Measurements from ENCODE around the gene HRH2.

HRH2 gene

DNA sequence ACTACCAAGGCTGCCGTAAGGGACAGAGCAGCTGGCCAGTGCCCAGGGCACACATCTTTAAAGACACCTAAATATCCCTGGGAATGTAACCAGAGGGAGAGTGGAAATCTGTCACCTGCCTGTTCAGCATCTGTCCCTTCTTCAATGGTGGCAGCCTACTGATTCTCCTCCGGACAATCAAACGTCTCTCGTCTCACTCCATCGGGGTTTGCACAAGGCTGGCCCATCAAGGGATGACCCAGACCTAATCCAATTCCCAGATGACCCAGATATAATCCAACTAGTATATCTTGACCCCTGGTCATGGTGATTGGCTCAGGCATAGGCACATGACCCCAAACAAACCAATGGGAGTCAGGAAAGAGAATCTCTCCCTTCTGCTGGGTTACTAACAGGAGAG lies 93.5 kb downstream of the HRH2 start:
- no peak for TF ChIP-seq SIN3A (IDR thresholded peaks at IDR 0.05; ENCODE audit: borderline replicate concordance, insufficient read depth, low read length)
- TF ChIP-seq, protein P1, sequence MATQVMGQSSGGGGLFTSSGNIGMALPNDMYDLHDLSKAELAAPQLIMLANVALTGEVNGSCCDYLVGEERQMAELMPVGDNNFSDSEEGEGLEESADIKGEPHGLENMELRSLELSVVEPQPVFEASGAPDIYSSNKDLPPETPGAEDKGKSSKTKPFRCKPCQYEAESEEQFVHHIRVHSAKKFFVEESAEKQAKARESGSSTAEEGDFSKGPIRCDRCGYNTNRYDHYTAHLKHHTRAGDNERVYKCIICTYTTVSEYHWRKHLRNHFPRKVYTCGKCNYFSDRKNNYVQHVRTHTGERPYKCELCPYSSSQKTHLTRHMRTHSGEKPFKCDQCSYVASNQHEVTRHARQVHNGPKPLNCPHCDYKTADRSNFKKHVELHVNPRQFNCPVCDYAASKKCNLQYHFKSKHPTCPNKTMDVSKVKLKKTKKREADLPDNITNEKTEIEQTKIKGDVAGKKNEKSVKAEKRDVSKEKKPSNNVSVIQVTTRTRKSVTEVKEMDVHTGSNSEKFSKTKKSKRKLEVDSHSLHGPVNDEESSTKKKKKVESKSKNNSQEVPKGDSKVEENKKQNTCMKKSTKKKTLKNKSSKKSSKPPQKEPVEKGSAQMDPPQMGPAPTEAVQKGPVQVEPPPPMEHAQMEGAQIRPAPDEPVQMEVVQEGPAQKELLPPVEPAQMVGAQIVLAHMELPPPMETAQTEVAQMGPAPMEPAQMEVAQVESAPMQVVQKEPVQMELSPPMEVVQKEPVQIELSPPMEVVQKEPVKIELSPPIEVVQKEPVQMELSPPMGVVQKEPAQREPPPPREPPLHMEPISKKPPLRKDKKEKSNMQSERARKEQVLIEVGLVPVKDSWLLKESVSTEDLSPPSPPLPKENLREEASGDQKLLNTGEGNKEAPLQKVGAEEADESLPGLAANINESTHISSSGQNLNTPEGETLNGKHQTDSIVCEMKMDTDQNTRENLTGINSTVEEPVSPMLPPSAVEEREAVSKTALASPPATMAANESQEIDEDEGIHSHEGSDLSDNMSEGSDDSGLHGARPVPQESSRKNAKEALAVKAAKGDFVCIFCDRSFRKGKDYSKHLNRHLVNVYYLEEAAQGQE (IDR thresholded peaks at IDR 0.05; ENCODE audit: insufficient read depth in 1 of 2, low read depth in 2 of 2, low read length in 2 of 2), result no peak
- TF ChIP-seq FOXP2 (optimal IDR thresholded peaks at IDR 0.05; ENCODE audit: borderline replicate concordance, extremely low read depth, extremely low read length, insufficient read depth), result no peak
- no peak for TF ChIP-seq POLR2AphosphoS5 (IDR thresholded peaks at IDR 0.05; ENCODE audit: low read depth, low read length)
- no peak for TF ChIP-seq TAF1 (IDR thresholded peaks at IDR 0.05; ENCODE audit: borderline replicate concordance, insufficient read depth, low read length)

DNA sequence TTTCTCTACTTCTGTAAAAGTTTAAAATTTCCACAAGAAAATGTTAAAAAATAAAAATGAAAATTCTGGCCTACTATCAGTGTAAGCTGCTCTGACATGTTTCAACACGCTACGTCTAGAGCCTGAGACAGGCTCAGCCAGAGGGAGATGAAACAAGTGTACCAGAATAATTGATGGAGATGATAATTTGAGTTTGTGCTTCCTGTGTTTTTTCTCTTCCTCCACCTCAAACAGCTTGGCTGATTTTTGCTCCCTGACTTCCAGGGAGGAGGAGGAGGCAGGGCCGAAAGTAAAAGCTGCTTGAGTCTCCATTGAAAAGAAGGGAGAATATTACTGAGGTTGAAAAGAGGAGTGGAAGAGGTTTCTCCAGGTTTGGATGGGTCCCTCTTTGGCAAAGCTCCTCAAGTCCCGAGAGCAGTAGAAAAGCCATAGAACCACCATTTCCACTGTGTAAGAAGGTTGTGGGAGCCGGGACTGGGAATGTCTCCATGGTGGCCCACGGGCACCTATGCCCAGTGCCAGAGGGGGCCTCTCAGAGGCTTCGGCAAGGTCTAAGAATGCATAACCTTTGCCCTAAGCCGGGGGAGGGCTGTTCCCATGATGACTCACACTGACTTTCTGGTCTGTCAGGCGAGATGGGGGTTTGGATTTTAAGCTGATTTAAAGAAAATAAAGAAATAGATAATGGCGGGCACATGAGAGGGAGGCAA lies 95.1 kb downstream of the HRH2 start:
- TF ChIP-seq, protein P1 (IDR thresholded peaks at IDR 0.05; ENCODE audit: insufficient read depth in 1 of 2, low read depth in 2 of 2, low read length in 2 of 2), result no peak
- no peak for TF ChIP-seq SIN3A (IDR thresholded peaks at IDR 0.05; ENCODE audit: borderline replicate concordance, insufficient read depth, low read length)
- no peak for TF ChIP-seq FOXP2 (optimal IDR thresholded peaks at IDR 0.05; ENCODE audit: borderline replicate concordance, extremely low read depth, extremely low read length, insufficient read depth)
- TF ChIP-seq TAF1 (IDR thresholded peaks at IDR 0.05; ENCODE audit: borderline replicate concordance, insufficient read depth, low read length), result no peak
- TF ChIP-seq POLR2AphosphoS5 (IDR thresholded peaks at IDR 0.05; ENCODE audit: low read depth, low read length), result no peak

DNA sequence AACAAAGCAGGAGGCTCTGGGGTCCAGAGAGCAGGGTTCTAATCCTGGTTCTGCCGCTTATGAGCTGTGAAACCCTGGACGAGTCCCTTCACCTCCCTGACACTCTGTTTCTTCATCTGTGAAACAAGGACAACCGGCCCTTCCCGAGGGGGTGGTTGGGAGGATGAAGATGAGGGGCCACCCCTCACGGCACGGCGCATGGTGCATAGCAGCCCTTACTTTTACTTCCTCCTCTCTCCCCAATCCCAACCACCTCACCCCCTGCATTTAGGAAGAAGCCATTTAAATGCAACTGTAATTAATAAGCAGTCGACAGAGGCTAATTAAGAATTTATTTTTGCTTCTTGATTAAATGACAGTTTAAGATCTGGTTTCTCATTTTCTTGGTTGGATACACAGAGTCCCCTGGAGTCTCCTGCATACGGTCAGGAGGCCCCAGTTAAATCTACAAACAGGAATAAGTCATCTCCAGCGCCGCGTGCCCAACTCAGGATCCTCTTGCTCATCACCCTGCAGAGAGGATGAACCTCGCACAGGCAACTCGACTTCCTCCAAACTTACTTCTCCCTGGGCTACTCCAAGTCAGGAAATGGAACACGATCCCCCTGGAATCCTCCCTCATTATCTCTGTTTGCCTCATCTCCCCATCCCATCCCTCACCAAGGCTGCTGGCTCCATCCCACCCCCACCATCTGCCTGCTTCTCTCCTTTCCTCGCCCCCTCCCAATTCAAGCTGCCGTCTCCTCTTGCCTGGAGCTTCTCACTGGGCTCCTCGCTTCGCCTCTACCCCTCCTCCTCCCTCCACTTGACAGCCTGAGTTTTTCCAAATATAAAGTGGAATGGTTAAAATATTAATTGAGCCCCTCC lies 95.9 kb downstream of the HRH2 start:
- TF ChIP-seq POLR2AphosphoS5 (IDR thresholded peaks at IDR 0.05; ENCODE audit: low read depth, low read length) (no peak), SIN3A (IDR thresholded peaks at IDR 0.05; ENCODE audit: borderline replicate concordance, insufficient read depth, low read length) (no peak), FOXP2 (optimal IDR thresholded peaks at IDR 0.05; ENCODE audit: borderline replicate concordance, extremely low read depth, extremely low read length, insufficient read depth) (no peak)
- TF ChIP-seq, protein P1 (IDR thresholded peaks at IDR 0.05; ENCODE audit: insufficient read depth in 1 of 2, low read depth in 2 of 2, low read length in 2 of 2), result no peak
